VCaP (cell line): ENCODE data around the gene CTNND2.

Source experiments
- H3K27ac ChIP-seq: fragments of 450-650 bp; 2 replicates; pipeline ENCODE4 v1.5.1; 2017
- TF ChIP-seq, protein P1 (sequence below): fragments of 450-650 bp; conservative IDR thresholded peaks from 2 replicates; pipeline ENCODE4 v1.5.1; 2017; ENCODE audit warnings: mild to moderate bottlenecking, moderate library complexity

CTNND2 gene

DNA sequence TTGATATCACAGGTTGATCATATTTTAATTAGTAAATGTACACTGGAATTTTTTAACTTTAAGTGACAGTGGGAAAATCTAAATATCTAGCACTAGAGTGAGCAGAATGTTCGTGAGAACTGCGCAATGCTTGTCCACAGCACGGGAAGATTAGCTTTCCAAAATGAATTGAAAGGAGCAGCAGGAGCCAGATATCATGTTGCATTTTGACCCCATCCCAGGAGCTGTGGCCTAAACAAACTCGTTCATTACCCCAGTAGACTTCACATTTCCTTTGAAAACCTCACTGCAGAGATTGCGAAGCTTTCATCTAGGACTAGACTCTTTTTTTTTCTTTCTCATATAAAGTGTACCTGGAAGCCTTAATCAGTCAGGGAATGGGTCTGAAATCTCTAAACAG lies 525.8 kb downstream of the CTNND2 start:
- TF ChIP-seq, protein P1, sequence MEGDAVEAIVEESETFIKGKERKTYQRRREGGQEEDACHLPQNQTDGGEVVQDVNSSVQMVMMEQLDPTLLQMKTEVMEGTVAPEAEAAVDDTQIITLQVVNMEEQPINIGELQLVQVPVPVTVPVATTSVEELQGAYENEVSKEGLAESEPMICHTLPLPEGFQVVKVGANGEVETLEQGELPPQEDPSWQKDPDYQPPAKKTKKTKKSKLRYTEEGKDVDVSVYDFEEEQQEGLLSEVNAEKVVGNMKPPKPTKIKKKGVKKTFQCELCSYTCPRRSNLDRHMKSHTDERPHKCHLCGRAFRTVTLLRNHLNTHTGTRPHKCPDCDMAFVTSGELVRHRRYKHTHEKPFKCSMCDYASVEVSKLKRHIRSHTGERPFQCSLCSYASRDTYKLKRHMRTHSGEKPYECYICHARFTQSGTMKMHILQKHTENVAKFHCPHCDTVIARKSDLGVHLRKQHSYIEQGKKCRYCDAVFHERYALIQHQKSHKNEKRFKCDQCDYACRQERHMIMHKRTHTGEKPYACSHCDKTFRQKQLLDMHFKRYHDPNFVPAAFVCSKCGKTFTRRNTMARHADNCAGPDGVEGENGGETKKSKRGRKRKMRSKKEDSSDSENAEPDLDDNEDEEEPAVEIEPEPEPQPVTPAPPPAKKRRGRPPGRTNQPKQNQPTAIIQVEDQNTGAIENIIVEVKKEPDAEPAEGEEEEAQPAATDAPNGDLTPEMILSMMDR: no peak
- no peak overlapping the region for H3K27ac ChIP-seq

DNA sequence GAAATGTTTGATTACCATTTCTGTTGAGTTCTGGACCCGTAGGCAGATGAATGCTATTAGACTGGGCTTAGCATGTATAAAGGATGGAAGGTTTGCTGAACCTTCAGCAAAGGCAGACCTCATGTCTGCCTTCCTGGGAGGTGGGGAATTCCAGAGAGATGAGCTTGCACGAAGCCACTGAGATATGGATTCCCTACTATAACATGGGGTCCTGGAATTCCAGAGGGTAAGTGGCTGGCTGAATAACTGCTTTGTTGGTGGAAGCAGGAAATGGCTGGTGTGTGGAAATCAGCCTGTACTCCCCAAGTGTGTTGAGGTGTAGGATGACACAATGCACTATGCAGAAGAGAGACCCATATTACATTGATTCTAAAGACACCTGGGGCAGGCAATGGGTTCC lies 526.4 kb downstream of the CTNND2 start:
- TF ChIP-seq, protein P1: no peak
- H3K27ac ChIP-seq: no peak overlapping the region

- TF ChIP-seq, protein P1: no peak
- no peak overlapping the region for H3K27ac ChIP-seq
Measured at GRCh38 chr5:11372191-11372590, 532.1 kb downstream of the CTNND2 start.

DNA sequence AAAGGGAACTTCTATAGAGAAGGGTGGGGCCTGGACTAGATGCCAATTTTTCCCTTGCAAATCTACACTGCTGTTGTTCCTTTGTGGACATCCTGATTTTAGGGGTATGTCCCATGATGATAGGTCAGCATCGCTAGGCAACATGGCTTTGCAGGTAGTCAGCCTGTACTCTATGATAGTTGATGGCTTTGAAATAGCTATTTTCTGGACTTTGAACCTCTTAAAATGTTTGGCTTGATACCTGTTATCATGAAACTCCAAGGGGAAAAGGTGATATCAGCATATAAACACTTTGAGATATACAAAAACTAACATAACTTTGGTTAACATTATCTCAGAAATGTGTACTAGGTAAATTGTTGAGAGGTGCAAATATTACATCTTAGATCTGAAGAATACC lies 533.2 kb downstream of the CTNND2 start:
- TF ChIP-seq, protein P1: no peak
- no peak overlapping the region for H3K27ac ChIP-seq

DNA sequence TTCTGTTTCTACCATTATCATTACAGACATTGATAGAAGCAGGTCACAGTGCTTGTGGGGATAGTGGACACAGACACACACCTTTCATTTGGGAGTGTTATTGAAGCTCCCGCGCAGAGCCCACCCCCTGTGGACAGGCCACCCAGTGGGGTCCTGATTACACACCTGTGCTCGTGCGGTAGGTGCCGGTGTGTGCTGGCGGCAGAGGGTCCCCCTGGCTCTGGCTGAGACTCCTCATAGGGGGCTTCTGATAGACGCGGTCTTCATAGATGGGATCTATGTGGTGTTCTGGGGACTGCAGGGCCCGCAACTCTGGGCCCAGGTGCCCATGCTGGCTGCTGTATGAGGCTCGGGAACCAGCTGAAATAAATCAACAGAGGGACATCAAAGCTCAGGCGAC lies 539.7 kb downstream of the CTNND2 start:
- TF ChIP-seq, protein P1: no peak
- H3K27ac ChIP-seq: no peak overlapping the region

DNA sequence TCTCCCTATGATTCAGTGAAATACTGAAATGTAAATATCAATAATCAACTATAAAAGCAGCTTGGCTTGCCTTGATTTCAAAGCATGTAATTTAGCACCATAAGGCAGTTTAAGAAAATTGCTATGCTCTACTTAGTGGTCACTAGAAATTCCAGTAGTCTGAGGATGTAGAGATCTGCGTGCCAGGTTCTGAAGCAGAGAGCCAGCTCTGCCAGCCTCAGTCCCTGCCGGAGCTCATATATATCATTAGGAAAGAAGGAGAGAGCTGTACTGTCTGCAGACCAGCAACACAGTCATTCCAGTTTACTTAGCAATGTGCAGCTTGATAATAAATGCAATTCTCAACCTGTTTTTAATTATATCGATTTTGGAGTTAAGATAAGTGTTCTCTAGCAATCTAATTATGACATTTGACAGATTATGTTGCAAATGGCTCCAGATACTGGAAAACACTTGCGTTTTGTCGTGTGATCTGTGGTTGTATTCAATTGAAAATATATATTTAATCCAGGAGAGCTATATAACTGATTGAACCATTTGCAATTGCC lies 540.5 kb downstream of the CTNND2 start:
- TF ChIP-seq, protein P1: no peak
- H3K27ac ChIP-seq: no peak overlapping the region

- no peak overlapping the region for H3K27ac ChIP-seq
- TF ChIP-seq, protein P1: no peak
Measured at GRCh38 chr5:11361768-11362167, 542.5 kb downstream of the CTNND2 start.
